GM18505 (cell line): ENCODE results near the gene UBAP2.

Source experiments
- ATAC-seq: cut with Tn5 transposase; IDR thresholded peaks from one replicate; pipeline ENCODE4 v1.9.1; 2021; ENCODE audit not compliant: unreplicated experiment
- POLR2A ChIP-seq: IDR thresholded peaks from 4 replicates; pipeline ENCODE4 v1.6.1; 2011; ENCODE audit warnings: borderline replicate concordance; ENCODE audit not compliant: insufficient read depth, insufficient read length; ENCODE audit errors: extremely low read depth

The UBAP2 gene

DNA sequence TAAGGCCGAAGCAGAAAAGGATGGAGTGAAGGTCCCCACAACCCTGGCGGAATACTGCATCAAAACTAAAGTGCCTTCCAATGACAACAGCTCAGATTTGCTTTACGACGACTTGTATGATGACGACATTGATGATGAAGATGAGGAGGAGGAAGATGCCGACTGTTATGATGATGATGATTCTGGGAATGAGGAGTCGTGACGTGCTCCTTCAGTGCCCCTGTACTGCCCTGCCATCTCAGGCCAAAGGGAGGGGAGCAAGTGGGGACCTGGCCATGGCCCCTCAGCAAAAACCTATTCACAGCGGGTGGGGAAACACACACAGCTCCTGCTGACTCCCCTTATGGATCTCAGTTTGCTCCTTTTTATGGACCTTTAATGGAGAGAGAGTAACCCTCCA, 131.7 kb downstream of the UBAP2 start:
- no peak for TF ChIP-seq POLR2A
- no peak for ATAC-seq

DNA sequence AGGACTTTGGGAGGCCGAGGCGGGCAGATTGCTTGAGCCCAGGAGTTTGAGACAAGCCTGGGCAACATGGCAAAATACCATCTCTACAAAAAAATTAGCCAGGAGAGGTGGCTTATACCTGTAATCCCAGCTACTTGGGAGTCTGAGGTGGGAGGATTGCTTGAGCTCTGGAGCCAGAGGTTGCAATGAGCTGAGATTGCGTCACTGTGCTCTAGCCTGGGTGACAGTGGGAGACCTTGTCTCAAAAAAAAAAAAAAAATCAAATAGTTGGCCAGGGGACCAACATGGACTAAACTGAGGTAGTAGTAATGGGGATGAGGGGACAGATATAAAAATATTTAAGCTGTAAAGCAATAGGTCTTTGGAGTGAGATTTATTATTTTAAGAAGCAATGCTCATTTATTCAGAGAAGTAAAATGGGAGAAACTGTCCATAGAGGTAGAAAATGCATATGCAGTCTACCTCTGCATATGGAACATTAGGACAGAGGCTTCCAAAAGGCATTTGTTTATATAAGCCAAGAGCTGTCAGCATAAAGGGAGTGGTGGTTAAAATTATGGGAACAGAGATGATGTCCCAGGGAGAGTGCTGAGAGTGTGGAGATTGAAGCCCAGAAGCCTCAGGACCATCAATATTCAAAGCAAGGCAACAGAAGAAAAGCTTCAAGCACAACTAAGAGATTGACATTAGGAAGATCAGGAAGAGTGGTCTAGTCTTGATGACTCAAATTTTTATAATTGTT, 133.6 kb downstream of the UBAP2 start:
- TF ChIP-seq POLR2A = no peak
- ATAC-seq = no peak

DNA sequence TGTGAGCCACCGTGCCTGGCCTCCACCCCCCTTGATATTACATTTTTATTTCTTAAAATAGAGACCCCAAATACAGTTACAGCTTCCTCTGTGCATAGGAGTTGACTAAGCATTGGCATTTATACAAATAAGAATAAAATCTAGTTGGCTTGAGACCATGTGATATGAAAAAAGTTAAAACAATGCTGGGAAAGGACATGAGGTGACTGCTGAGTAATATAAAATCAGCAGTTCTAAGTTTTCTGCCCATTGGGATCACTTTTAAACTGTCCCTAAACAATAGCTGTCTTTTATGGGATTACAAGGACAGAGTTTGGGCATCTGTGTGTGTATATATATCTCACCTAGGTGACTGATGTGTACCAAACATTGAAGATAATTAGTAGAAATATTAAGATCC, 135.1 kb downstream of the UBAP2 start:
- no peak for ATAC-seq
- no peak for TF ChIP-seq POLR2A

DNA sequence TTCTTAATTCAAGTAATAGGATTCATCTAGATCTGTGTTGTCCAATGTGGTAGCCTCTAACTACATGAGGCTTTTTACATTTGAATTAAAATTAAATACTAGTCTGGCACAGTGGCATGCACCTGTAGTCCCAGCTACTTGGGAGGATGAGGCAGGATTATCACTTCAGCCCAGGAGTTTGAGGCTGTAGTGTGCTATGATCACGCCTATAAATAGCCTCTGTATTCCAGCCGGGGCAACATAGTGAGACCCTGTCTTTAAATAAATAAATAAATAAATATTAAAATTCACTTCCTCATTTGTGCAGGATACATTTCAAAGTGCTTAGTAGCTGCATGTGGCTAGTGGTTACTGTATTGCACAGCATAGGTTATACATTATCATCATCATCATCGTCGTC, 139.9 kb downstream of the UBAP2 start:
- TF ChIP-seq POLR2A = no peak
- ATAC-seq = no peak

DNA sequence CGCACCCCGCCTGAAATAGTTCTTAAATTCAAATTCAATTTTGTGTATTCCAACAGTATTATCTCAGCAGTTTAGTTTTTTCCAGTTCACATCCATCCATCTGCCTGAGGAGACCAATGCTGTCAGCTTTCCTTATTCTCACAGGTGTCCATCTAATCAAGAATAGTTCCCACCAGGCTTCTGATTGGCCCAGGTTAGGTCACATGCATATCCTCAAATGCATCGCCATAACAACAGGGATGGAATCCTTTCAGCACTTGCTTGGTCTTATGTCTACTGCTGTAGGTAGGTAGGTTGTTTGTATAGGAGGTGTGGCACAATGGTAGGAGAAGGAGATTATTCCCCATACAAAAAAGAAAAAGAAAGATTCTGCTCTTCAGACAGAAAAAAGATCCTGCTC, 140.6 kb downstream of the UBAP2 start:
- ATAC-seq = no peak
- TF ChIP-seq POLR2A = no peak

DNA sequence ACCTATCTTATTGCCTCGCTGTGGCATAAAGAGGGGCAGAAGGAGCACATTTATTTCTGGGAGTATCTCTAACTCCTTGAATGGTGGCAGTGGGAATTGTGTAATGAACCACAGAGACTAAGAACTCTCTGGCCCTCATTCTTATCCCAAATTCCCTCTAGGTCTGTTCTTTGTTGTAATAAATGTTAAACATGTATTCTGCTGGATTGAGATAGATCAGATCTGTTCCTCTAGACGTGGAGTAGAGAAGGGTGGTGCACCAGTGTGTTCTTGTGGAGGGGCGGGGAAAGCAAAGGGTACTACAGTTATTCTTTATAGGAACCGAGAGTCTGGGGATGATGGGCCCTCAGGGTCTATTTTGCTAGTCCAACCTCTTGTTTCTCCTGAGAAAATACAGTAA, 141.3 kb downstream of the UBAP2 start:
- ATAC-seq = no peak
- no peak for TF ChIP-seq POLR2A

DNA sequence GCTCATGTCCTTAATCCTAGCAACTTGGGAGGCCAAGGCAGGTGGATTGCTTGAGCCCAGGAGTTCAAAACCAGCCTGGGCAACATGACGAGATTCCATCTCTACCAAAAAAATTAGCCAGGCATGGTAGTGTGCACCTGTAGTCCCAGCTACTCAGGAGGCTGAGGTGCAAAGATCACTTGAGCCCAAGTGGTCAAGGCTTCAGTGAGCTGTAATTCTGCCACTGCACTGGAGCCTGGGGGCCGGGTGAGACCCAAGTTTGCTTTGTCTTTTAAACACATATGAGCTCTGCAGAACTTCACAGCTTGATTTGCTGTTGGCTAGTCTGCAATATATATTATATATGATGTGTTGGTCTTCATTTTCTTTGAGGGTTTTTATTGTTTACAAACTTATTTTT, 141.9 kb downstream of the UBAP2 start:
- no peak for ATAC-seq
- TF ChIP-seq POLR2A = no peak

DNA sequence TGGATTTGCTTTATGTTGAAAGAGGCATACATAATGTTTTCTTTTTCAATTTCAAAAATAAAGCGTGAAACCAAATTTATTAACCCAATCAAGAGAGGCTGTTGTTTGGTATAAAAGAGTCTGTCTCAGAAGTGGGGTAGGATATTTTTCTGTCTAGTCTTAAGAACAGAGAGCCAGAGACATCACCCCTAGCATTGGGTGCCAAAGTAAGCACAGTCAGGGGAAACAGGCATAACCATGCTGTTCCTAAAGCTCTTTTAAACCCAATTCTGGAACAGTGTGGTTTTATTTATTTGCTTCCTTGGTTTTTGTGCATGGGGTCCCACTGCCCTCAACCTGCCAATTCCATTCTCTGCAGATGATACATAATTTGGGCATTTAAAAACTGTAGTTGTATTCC, 143.6 kb downstream of the UBAP2 start:
- TF ChIP-seq POLR2A = no peak
- no peak for ATAC-seq

DNA sequence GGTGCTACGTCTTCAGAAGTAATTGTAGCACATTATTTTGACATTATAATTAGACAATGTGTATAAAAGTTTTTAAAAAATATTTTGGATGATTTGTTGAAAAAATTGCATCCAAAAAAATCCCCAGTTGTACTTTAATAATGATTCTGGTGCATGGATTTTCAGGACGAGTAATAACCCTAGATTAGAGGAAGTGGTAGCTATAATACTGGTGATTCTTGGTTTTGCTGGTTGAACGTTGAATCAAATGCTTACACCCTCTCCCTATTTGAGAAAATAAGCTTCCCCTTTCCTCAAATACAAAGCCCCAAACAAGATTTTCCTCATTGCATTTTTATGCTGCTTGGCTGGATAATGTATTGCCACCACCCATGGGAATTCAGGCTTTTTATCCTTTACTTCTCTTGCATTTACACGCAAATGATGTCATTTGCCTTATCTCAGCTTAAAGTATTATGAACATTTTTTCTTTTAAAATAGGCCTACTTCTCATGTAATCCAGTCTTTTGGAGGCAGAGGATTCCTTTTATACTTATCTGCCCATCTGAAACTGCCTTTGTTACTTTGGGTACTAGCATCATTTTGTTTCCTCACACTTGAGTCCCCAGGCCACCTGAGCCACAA, 145.4 kb downstream of the UBAP2 start:
- no peak for TF ChIP-seq POLR2A
- no peak for ATAC-seq

DNA sequence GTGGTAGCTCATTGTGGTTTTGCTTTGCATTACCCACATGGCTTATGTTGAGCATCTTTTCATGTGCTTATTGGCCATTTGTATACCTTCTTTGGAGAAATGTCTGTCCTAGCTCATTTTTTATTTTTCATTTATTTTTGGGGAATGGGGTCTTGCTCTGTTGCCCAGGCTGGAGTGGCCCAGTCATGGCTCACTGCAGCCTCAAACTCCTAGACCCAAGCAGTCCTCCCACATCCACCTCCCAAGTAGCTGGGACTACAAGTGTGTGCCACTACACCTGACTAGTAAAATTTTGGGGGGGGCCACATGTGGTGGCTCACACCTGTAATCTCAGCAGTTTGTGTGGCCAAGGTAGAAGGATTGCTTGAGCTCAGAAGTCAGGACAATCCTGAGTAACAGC, 154.4 kb downstream of the UBAP2 start:
- no peak for ATAC-seq
- no peak for TF ChIP-seq POLR2A

DNA sequence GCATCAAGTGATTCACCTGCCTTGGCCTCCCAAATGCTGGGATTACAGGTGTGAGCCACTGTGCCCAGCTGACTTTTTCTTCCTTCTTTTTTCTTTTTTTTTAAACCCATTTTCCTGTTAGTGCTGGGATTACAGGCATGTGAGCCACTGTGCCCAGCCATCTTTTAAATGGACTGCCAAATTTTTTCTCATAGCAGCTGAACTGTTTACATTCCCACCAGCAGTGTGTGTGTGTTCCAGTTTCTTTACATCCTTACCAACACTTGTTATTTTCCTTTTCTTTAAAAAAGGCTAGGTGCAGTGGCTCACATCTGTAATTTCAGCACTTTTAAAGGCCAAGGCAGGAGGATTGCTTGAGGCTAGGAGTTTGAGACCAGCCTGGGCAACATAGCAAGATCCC, 154.8 kb downstream of the UBAP2 start:
- TF ChIP-seq POLR2A = no peak
- no peak for ATAC-seq

DNA sequence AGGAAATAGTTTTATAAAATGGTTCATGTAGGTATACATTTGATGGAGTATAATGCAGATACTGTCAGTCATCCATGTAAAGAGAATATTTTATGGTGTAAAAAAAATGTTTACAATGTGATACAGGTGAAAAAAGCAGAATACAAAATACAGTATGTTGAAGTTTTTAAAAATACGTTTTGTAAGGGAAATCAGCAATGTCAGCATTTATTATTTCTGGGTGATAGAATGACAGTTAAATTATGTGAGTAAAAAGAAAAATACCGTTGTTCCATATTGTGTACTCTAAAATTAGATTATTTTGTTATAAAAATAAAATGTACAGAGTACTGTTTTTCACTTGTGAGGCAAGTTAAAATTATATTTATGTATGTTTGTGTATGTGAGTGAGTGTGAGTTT, 162.7 kb downstream of the UBAP2 start:
- no peak for TF ChIP-seq POLR2A
- no peak for ATAC-seq

DNA sequence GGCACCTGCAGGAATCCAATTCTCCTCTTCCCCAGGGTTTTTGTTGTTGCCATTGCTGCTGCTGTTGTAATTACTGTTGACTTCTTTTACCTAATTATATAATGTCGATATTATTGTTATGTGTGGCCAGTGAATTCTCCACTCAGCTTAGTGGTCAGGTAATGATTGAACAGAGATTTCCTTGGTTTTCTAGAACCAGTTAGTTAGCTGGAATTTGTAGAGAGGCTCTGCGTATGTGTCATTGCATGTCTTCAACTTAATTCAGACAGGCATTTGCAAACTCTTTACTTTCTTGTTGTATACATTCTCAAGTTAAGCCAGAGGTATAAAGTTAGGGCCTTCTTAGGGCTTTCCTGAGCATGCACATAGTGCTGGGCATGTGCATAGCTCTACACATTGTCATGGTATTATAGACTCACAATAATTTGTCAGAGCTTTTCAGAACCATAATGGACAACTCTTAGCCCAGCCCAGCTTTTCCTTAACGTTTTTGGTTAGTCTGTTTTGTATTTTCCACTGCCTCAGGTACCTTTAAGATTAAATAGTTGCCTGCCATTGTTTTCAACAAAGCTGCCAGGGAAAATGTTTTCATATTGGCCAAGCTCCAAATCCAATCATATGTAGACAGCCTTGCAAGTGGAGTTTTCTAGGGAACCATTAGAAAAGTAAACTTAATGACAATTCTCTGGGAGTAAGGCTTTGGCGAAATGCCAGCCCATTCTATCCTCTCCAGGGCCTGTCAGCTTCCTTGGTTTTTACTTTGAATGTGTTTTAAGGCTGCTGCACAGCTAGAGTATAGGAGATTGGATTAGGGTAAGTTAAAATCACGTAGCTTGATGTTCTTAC, 163.6 kb downstream of the UBAP2 start:
- no peak for TF ChIP-seq POLR2A
- ATAC-seq = no peak

DNA sequence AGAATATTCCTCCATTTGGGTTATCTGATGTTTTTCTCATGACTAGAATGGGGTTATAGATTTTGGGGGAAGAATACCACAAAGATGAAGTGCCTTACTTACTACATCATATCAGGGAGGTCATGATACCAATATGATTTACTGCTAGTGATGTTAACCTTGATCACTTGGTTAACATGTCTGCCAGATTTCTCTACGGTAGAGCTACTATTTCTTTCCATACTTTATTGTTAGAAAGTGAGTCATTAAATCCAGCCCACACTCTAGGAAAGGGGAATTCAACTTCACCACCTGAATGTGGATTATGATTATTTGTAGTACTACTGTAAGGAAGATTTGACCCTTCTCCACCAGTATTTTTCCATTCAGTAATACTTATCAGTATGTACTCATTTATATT, 167.1 kb downstream of the UBAP2 start:
- no peak for ATAC-seq
- no peak for TF ChIP-seq POLR2A
